GM18498 (cell line): ENCODE measurements around the gene TMEM108.

Source experiments
- ATAC-seq: cut with Tn5 transposase; IDR thresholded peaks from one replicate; pipeline ENCODE4 v1.9.1; 2021; ENCODE audit warnings: mild to moderate bottlenecking, moderate library complexity; ENCODE audit not compliant: unreplicated experiment

Gene TMEM108

GRCh38 chr3:133408961-133409360 is 370.8 kb downstream of the TMEM108 start:
- ATAC-seq = no peak

- no peak for ATAC-seq
Measured at GRCh38 chr3:133410191-133410892, 372.2 kb downstream of the TMEM108 start.

- ATAC-seq = no peak
Measured at GRCh38 chr3:133412183-133413132, 374.3 kb downstream of the TMEM108 start.

GRCh38 chr3:133413161-133414020 is 375.2 kb downstream of the TMEM108 start:
- ATAC-seq = no peak

GRCh38 chr3:133414021-133414392 is 375.8 kb downstream of the TMEM108 start:
- ATAC-seq = no peak

DNA sequence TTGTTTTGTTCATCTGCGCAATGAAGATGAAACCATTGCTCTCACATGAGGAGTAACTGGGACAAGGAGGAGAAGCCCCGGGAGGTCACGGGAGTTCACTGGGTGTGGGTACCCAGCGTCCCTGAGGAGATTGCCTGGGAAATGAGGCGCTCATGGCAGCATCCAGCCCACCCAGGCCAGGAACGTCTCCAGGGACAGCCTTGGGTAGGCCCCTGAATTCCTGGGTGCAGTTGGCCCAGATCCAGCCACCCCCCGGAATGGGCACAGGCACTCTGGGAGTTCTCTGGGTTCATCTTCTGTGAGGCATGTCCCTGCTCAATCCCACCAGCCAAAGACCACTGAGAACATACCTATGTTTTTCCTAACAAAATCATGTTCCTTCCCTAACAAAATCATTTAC is 380.2 kb downstream of the TMEM108 start:
- no peak for ATAC-seq

- ATAC-seq = no peak
Measured at GRCh38 chr3:133419151-133419909, 381.1 kb downstream of the TMEM108 start.

DNA sequence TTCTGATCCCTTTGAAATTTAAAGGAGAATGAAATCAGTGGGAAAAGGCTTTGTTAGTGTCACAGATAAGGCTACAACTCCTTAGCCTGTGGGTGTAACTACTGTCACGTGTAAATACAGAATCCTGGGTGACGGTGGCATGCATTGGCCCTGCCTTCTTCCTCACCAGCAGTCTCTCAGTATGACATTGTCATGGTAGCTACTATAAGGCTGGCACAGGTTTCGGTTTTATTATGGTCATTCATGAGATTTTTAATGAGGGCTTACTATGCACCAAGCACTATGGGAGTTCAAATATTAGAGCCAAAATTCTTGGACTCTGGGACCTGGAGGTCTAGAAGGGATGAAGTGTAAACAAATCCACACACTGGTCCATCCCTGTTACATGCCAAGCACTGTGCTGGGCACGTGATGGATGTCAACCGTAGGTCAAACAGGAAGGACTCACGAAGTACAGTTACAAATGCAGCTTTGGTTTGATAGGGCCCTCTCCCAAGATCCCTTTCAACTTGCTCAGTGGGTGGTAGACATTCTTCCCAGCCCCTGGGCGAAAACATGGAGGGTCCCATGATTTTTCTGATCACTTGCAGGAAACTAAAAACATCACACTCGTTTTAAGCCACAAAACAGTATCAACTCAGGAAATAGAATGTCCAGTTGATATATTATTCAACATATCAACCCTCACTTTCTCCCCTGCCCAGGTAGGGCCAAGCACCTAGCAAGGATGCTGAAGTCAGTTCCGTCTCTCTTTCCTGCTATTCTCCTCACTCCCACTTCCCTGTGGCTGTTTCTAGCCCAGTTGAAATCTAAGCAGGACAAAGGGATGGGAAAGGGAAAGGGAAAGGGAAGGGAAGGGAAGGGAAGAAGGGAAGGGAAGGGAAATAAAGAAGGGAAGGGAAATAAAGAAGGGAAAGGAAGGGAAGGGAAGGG is 387.0 kb downstream of the TMEM108 start:
- ATAC-seq = peak; percentile 67

DNA sequence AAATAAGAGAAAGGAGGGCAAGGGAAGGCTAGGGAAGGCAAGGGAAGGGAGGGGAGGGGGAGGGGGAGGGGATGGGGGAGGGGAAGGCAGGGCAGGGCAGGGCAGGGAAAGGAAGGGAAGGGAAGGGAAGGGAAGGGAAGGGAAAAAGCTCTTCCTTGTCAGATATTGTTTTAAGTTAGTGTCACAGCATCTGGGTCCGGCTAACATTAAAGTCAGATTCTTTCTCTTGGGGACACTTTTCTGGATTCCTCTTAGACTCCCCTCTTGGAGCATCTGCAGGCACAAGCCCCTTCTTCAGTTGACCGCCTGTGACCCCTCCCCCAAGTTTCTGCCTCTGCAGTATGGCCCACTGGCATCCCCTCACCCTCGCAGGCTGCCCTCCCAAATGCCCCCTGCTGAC is 387.7 kb downstream of the TMEM108 start:
- ATAC-seq = no peak

- no peak for ATAC-seq
Measured at GRCh38 chr3:133426721-133427120, 388.5 kb downstream of the TMEM108 start.

- no peak for ATAC-seq
Measured at GRCh38 chr3:133428552-133428951, 390.4 kb downstream of the TMEM108 start.

GRCh38 chr3:133429063-133429462 is 390.9 kb downstream of the TMEM108 start:
- no peak for ATAC-seq

DNA sequence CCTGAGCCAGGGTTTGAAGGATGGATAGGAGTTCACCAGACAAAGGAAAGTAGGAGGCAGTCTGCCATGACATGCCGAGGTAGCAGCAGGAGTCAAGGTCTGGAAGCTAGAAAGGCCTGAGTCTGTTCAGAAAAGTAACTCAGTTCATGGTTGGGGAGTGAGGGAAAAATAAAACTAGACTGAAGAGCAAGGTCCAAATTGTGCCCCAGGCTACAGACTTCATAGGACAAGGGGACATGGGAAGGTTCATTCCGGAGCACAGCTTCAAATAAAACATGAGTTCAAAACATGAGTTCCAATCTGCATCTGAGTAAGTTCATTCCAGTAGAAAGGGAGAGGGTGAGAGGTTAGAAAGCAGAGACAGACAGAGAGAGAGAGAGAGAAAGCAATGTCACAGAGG is 401.4 kb downstream of the TMEM108 start:
- ATAC-seq = no peak

- ATAC-seq = no peak
Measured at GRCh38 chr3:133440652-133441051, 402.5 kb downstream of the TMEM108 start.

DNA sequence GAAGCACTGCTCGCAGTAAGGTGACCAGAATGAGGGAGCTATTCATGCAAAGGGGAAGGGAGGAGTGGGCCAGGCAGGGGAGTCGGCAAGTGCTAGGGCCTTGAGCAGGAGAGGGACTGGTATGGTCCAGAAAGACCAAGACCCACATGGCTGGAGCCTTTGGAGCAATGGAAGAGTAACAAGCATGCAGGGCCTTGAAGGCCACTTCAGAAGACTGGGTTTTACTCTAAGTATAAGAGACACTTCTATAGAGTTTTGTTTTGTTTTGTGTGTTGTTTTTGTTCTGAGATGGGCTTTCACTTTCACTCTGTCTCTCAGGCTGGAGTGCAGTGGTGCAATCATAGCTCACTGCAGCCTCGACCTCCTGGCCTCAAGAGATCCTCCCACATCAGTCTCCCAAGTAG is 403.7 kb downstream of the TMEM108 start:
- ATAC-seq = peak; percentile 77

- ATAC-seq = no peak
Measured at GRCh38 chr3:133442518-133442917, 404.3 kb downstream of the TMEM108 start.

DNA sequence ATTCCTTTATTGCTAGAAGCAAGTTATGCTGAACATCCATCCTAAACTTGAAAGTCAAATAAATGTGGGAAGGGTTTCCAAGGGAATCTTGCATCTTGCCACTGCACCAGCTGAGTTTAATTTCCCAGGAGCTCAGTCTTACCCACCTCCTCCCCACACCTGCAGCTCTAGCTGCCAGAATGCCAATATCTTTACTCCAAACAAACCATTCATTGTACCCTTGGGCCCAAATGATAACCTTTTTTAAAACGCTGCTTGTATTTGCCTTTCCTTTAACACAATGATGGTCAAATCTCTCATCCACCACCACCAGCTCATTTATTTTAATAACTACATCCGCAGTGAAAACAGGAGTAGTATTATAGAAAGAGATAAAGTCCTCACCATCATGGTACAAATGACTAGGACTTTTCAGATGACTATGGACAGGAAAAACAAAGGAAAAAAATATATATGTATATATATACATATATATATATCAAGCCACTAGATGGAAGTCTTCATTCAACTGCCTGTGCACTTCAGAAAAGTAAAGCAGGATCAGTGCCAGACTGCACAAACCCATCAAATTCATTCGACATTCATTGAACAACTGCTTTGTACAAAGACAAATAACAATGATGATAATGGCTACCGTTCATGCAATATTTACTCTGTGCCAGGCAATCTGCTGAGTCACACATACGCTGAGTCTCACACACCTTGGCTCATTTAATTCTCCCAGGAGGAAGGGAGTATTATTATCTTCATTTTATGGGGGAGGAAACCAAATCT is 405.6 kb downstream of the TMEM108 start:
- ATAC-seq = no peak

GRCh38 chr3:133444423-133444774 is 406.2 kb downstream of the TMEM108 start:
- no peak for ATAC-seq

DNA sequence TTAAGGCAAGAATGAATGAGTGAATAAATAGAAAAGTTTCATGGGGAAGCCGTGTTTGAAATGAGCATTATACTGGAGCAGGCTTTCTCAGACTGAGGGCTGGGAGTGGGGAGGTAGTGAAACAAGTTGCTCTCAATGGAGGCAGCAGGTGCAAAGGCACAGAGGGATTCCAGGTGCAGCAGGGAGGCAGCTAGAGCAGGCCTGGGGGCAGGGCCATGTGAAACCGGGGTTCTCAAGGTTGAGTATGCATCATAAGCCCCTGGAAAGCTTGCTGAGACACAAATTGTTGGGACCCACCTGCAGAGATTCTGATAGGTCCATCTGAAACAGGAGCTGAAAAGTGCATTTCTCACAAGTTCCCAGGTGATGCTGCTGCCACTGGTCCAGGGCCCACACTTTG is 406.9 kb downstream of the TMEM108 start:
- no peak for ATAC-seq
